Measurements from ENCODE around the gene MLH3. TPM values are rescaled to one million over a fixed set of nuclear protein-coding genes. Genes with fewer than 3 reads are reported as not detected.

Gene MLH3
- total RNA-seq (2021): 21.0 and 23.0 TPM in 2 replicates
- long read RNA-seq, full-length matches to known transcripts: 4 of 37 reads
- long read RNA-seq, partial matches to known transcripts: 30 of 37 reads
- long read RNA-seq, other reads (novel, unspliced or antisense): 3 of 37 reads

DNA sequence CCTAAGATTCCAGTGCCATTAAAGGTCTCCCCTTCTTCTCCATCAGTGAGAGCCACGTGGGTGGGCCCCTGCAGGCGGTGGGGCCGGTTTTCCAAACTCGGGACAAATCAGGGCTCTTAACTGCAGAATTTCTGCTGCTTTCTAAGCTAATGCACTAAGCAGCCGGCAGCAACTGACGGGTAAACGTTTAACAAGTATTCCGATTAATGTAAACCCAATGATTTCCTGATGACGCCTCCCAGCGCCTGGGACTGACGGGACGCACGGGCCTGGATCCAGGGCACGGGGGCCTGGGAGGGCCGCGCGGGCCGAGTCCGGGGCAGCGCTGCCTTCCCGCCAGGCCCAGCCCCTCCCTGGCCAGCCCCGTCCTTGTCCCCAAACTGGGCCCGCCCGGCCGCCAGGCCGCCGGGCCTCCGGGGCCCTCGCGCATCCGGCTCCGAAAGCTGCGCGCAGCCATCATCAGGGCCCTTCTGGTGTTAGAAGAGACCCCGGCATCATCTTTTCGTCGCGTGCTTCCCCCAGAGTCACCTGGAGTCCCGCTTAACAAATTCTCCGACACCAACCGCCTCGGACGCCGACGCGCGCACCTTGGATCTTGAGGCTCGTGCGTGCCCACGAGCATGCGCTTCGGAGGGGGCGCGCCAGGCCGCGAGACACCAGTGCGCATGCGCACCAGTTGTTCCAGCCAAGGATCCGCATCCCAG is at the start of gene MLH3:
Gene MLH3, minus strand, starts transcription at position 616 of the 704 bp plus-strand sequence. CDS start 1,812 bp downstream, outside the sequence.
- Histone ChIP-seq H2BK12ac (ENCODE audit: insufficient read length, low read depth, low read length) (no peak within 1 kb of the TSS), H3K56ac (ENCODE audit: insufficient read length, low read depth, low read length) (no peak within 1 kb of the TSS), H3K4ac (ENCODE audit: low read depth, low read length) (no peak within 1 kb of the TSS; the same call in 1 of the 2 replicates), H3K27ac (ENCODE audit: insufficient read length, low read depth, low read length) (peak within 1 kb of the TSS; percentile 0), H3T11ph (ENCODE audit: low read length) (no peak within 1 kb of the TSS), H3K18ac (ENCODE audit: insufficient read length, low read depth, low read length) (peak within 1 kb of the TSS; percentile 76), H2AFZ (ENCODE audit: low read length) (no peak within 1 kb of the TSS), H4K8ac (replicated peaks; ENCODE audit: insufficient read length, low read depth, low read length) (no peak within 1 kb of the TSS), H2BK5ac (ENCODE audit: insufficient read length, low read length) (no peak within 1 kb of the TSS), H3K9me3 (ENCODE audit: control insufficient read depth, low read depth, low read length) (no peaks in the 10 kb centered on the region), H3K27me3 (ENCODE audit: insufficient read depth, low read length) (no peaks in the 10 kb centered on the region), H3K14ac (ENCODE audit: insufficient read depth, low read length) (peak within 1 kb of the TSS; percentile 90), H3K79me1 (ENCODE audit: insufficient read depth, low read depth, low read length, poor library complexity, severe bottlenecking) (peaks cover 3% of the 10 kb centered on the region), H3K9ac (ENCODE audit: extremely low read depth, insufficient read length, low read length) (peak within 1 kb of the TSS; percentile 69), H4K20me1 (ENCODE audit: control insufficient read depth, insufficient read depth, insufficient read length) (no peaks in the 10 kb centered on the region), H3K23me2 (ENCODE audit: insufficient read length, low read depth, low read length, poor library complexity, severe bottlenecking) (peaks cover 3% of the 10 kb centered on the region), H2AK5ac (ENCODE audit: insufficient read length, low read length) (no peak within 1 kb of the TSS), H2BK15ac (ENCODE audit: low read depth, low read length) (no peak within 1 kb of the TSS; the same call in 1 of the 2 replicates), H2BK20ac (ENCODE audit: low read depth, low read length, poor library complexity, severe bottlenecking) (no peak within 1 kb of the TSS), H3K4me1 (ENCODE audit: insufficient read depth, low read length) (0 out of 2 replicates have a peak, but pooled peaks cover 2% of the 10 kb centered on the region), H3K4me2 (ENCODE audit: insufficient read depth, insufficient read length, low read length) (peak within 1 kb of the TSS; percentile 59), H3K23ac (ENCODE audit: insufficient read length, low read depth, low read length) (no peak within 1 kb of the TSS), H3K79me2 (ENCODE audit: insufficient read depth, low read length) (no peaks in the 10 kb centered on the region), H4K91ac (ENCODE audit: insufficient read length, low read depth, low read length) (no peak within 1 kb of the TSS), H4K5ac (ENCODE audit: insufficient read length, low read depth, low read length) (no peak within 1 kb of the TSS), H2BK120ac (ENCODE audit: low read depth, low read length, poor library complexity, severe bottlenecking) (peak within 1 kb of the TSS; percentile 0)
- no peak for TF ChIP-seq CTCF (conservative IDR thresholded peaks at IDR 0.05)
- H3K4me3 Mint-ChIP-seq: peak within 1 kb of the TSS; percentile 80 to 88
- no peaks in the 10 kb centered on the region for H3K27me3 Mint-ChIP-seq (ENCODE audit: low read depth)
- WGBS (ENCODE audit: extremely low coverage, insufficient read length, low lambda C conversion rate): no CpG with 5 or more reads among the region's 59 CpGs
- peak; percentile 90 for DNase-seq
- no peaks in the 10 kb centered on the region; a peak in 1 of 5 replicates for H3K9me3 Mint-ChIP-seq
- peak within 1 kb of the TSS; percentile 69 to 92 (median 76); a peak in 4 of 7 replicates for H3K27ac Mint-ChIP-seq
- peaks cover 0 to 22% (median 4%) of the 10 kb centered on the region in 3 experiments; a peak in 4 of 7 replicates for H3K36me3 Mint-ChIP-seq (ENCODE audit: insufficient read depth in 1 of 3, low read depth in 3 of 3)
- no peaks in the 10 kb centered on the region; a peak in 1 of 4 replicates for H3K4me1 Mint-ChIP-seq

All from H9 (cell line).